ENCODE results near the gene UTS2B.

The UTS2B gene, protein sequence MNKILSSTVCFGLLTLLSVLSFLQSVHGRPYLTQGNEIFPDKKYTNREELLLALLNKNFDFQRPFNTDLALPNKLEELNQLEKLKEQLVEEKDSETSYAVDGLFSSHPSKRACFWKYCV

DNA sequence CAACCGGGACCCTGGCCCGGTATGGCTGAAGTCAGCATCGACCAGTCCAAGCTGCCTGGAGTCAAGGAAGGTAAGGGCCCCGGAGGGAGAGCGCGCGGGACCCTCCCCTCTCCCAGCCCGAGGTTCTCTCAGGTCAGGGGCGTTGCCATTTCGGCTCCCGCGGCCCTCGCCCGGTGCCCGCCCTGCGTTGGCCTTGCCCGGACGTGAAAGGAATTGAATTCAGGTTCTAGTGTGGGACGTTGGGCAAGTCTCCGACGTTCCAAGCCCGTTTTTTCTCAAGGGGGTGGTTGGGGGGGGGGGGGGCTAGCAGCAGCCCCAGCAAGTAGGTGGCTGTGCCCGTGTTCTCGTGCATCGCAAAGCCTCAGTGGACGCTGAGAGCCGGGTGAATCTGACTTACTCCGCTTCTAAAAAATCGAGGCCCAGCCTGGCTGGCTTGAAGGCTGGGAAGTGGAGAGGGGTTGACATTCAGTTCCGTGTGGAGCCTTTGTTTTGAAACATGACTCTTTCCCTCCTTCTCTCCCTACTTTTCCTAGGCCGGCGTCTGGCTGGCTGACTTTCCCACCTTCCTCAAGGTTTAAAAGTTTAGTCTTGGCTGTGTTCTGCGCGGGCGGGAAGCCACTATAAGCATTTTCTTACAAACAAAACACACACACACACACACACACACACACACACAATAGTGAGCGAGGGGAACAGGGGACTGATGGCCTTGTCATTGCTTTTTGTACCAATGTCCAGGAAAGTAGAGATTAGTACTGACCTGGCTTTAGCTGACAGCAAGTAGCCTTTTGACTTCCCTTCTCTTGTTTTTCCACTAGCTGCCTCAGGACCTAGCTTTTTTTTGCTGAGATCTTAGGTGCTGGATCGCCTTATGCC lies at the start of gene UTS2B:
UTS2B (minus strand) TSS at position 873 of the 876 bp plus-strand sequence. CDS start 48,337 bp downstream, outside the sequence.
- peak; percentile 21 for DNase-seq (ENCODE audit: low spot score)

DNA sequence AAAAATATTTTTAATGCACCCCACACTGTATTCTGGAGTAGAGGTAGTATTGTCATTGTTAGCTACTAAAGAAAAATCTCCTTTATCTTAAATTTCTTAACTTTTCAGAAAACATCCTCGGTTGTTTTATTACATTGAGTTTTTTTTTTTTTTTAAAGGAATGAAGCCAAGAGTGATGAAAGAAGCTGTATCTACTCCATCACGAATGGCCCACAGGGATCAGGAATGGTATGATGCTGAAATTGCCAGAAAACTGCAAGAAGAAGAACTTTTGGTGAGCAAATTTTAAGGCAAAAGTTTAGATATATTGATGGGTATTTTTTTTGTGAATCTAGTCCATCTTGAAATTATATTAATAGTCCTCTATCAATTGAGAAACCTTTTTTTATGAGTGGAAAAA lies 49.7 kb upstream of the UTS2B start:
- DNase-seq (ENCODE audit: low spot score), result no peak

DNA sequence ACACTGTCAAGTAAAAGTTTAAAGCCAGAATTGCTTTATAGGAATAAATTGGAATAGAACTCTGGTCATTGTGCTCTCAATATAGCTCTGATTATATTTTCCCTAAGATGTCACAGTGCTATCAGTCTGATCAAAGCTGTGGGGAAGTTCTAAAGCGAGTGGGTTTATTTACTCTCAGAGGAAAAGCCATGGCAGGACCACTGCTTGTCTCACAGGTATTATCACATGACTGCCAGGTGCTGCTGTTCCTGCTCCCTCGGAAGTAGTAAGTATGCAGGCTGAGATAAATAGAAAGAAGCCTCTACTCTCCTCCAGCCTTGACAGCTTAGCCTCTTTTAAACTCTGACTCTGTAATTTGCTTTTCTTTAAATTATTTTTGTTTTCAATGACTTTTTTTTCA lies 49.1 kb upstream of the UTS2B start:
- no peak for DNase-seq (ENCODE audit: low spot score)

DNA sequence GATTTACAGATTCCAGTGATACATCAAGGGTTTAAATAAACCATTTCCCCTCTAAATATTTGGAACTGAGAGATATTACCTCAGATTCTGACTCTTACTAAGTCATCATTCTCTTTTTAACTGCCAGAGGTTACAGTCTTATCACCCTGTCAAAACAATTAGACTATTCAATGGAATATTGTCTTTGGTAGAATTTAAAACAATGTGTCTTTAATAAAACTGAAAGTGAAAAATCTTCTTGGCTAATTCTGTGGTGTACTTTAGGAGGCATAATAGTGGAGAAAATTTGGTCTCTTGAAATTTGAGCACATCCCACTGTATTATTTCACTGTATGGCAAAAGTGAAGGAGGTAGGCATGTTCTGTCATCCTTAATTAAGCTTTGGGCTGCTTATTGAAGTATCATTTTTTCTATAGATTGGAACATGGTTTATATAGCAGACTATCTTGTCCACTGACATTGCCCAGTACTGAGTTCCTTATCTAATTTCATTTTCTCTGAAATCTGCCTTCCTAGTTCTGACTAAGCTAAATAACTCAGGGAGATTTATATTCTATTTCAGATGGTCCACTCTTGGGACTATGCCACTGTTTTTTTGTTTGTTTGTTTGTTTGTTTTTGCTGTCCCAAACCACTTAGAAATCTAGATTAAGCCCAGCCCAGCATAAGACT lies 48.0 kb upstream of the UTS2B start:
- DNase-seq (ENCODE audit: low spot score), result peak; percentile 45

DNA sequence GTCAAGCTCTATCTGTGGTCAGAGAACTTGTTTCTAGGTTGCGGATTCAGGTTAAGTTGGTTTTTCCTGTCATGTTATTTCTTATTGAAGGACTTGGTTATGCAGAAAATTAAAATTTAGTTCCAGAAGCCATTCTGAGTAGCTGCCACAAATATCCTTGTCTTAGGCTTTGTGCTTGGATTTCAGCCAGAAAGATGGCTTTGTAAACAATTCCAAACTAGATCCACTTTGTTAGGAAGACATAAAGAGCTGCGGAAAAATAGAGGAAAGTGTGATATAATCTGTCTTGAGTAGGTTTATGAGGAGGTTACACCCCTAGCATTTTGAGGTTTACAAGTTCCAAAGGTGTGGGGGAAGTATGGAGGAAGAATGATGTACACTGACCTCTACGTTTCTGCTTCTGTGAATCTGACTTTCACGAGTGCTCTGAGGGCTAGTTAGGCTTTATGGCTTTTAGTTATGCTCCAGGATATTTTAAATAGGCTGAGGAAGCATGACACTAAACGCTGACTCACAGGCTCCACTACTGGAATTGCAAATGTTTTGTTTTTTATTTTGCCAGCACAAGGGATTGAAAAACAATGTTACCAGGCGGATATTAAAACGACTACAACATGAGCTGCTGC lies 46.3 kb upstream of the UTS2B start:
- peak; percentile 77 for DNase-seq (ENCODE audit: low spot score)

DNA sequence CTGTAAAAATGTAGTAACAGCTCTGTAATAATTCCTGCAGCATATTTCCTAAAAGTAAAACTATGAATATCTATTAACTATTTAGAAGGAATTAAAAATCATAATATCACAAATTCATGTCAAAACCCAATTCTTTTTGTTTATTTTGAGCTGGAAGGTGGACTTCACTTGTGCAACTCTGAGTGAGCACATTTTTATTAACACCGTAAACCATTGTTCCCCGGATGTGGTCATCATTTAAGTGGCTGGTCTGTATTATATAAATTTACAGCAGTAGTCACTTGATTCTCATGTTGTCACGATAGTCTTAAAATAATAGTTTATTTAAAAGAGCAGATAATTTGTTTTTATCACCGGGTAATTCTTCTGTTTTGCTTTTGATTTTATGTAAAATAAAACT lies 43.0 kb upstream of the UTS2B start:
- DNase-seq (ENCODE audit: low spot score), result no peak

DNA sequence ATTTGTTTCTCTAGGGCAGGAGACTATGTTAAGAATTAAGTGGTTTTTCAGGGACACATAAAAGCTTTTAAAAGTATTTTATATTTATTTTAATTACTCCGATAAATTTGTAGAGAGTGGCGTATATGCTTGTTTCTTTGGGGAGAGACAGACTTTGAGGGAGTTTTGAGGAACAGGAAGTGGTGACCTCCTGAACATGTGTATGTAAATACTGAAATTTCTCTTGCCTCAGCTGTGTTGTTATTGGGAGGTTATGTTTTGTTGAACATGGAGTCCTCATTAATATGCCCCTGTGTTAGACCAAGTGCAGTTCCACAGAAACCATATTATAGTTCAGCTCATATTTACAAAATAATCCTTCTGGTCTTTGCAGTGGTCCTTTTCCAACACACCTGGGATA lies 41.8 kb upstream of the UTS2B start:
- DNase-seq (ENCODE audit: low spot score), result no peak

DNA sequence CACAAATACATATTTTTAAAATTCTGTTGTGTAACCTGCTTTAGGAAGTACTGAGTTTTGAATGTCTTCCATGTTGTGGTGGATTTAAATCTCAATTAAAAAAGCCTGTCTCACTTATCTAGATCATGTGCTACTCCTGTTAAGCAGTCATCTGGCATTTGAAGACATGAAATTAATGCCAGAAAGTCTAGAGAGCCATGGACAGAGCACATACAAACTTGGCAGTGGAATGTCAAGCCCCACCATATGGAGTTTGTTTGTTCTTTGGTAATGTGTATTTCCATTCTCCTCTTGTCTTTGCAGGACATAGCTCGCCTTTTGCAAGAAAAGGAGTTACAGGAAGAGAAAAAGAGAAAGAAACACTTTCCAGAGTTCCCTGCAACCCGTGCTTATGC lies 39.3 kb upstream of the UTS2B start:
- DNase-seq (ENCODE audit: low spot score), result peak; percentile 20

DNA sequence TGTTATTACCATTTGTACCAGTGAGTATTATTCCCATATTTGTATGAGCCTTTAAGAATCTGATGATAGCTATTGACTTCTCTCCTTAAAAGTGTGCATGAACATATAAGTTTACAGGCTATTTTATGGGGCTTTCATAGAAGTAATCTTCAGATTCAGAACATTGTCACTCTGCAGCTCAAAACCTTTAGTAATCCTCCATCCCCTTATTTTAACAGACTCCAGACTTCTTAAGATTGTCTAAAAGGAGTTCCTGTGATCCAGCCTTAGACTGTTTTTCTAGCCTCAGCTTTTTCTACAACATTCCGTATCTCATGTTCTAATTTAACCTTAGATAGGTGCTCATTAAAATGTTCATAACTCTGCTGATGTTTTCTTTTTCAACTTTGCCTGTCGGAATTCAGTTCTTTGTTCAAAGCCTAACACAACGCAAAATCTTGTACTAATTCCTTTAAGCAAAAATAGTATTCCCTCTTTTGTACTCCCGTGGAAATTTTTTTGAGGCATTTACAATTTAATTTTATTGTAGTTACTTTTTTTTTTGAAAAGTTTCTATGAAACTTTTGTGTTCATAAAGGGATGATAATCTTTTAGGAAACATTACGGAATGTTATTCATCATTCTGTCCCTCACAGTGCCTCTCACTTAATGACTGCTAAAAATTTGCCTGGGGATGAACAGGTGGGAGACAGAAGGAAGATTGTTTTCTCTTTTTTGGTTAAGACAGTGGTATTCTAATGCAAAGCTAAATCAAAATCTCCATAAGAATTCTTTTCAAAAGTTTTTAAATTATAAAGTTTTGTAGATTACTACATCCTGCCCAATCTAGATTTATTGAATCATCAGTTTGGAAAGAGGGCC lies 38.7 kb upstream of the UTS2B start:
- peak; percentile 50 for DNase-seq (ENCODE audit: low spot score)

DNA sequence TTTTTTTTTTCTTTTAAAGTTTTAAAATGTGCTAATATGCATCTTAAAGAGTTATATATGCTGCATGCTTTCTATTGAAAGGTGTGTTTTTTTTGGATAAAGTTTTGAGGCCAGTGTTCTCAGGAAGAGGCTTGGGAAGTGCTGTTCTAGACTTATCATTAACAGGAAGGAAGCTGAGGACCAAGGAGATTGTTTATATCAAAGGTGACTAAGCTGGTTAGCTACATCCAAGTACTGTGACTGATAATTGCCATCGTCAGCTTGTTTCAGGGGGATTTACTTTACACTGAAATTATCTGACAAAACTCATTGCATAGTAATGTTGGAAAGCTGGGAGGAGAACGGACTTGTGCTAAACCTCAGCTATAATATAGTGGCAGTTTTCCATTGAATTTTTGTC lies 36.3 kb upstream of the UTS2B start:
- no peak for DNase-seq (ENCODE audit: low spot score)

DNA sequence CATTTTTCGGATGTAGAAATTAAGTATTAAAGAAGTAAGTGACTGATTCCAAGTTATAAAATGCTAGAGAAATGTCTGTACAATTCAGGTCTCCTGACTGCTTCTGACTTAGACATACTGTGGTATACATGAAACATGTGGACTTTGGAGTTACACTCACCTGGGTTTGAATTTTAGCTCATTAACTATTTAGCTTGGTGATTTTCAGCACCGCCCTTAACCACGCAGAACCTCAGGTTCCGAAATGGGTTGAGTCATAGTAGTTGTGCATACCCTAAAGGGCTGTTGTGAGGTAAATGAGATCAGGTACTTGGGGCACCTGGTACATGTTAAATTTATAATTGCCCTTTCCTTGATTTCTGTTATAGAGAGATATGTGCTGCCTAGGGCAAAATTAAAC lies 32.9 kb upstream of the UTS2B start:
- no peak for DNase-seq (ENCODE audit: low spot score)

DNA sequence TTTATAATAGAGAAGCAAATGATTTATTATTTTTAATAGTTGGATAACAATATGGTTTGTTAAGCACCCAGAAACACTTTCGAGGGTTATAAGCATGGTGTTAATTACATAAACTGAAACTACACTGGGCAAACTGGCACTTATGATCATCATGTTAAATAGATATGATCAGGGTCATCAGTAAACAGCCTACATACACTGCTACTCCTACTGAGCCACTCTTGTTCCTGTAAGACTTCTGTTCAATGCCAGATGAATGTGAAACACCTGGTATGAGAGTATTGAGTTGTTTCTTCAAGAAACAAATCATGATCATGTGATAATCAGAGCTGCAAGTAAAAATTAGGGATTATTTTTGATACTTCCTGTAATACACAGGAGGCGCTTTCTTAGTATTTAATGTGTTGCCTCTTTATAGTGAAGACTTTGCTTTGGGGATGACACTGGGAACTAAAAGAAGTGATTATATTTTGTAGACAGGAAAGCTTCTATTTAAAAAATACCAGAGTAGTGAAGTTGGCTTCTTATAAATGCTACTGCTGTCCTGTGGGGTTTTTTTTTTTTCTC lies 32.3 kb upstream of the UTS2B start:
- DNase-seq (ENCODE audit: low spot score), result peak; percentile 89

DNA sequence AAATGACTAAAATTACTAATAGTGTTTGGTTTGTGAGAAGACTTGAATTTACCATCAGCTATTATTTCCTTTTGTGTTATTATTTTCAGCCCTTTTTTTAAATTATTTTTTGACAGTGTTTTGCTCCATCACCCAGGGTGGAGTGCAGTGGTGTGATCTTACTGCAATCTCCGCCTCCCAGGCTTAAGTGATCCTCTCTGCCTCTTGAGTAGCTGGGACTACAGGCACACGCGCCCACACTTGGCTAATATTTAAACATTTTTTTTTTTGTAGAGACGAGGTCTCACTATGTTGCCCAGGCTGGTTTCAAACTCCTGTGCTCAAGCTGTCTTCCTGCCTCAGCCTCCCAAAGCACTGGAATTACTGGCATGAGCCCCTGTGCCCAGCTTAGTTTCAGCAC lies 31.7 kb upstream of the UTS2B start:
- no peak for DNase-seq (ENCODE audit: low spot score)

DNA sequence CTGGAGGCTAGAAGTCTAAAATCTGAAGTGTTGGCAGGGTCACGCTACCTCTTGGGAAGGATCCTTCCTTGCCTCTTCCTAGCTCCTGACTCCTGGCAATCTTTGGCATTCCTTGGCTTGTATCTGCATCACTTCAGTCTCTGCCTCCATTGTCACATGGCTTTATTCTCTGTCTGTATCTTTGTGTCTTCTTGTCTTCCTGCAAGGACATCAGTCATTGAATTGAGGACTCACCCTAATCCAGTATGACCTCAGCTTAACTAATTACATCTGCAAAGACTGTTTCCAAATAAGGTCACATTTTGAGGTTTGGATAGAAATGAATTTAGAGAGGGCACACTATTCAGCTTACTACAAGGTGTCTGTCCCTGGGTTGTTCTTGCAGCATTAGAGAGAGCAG lies 31.1 kb upstream of the UTS2B start:
- DNase-seq (ENCODE audit: low spot score), result no peak

DNA sequence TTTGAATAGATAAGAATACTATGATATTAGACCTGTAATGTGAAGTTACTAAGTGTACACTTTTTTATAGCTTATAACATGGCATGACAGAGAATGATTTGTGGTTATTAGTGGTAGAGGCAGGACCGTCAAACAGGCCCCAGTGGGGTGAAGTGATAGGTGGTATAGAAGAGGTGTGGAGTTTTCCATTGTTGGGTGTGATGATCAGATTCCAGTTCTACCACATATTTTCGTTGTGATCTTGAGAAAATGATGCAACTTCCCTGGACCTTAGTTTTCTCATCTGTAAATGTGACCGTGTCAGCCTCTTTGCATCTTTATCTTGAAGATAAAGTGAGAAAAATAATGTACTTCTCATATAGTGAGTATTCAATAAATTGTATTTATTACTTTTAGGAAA lies 30.3 kb upstream of the UTS2B start:
- DNase-seq (ENCODE audit: low spot score), result no peak

DNA sequence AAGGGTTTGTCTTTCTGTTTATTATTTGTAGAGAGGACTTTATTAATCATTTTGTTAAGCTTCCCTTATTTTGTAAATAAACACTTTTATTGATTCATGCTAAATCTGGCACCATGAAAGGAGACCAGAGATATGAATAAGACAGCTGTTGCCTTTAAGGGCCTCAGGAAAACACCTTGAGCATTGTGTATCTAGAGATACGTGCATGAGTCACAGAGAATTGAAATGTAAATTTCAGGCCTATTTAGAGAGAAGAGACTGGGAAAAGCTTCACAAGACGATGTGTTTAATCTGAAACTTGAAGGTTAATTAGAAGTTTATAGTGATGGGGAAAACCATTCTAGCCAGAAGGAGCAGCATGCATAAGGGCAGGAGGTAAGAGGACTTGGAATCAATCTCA lies 28.6 kb upstream of the UTS2B start:
- no peak for DNase-seq (ENCODE audit: low spot score)

DNA sequence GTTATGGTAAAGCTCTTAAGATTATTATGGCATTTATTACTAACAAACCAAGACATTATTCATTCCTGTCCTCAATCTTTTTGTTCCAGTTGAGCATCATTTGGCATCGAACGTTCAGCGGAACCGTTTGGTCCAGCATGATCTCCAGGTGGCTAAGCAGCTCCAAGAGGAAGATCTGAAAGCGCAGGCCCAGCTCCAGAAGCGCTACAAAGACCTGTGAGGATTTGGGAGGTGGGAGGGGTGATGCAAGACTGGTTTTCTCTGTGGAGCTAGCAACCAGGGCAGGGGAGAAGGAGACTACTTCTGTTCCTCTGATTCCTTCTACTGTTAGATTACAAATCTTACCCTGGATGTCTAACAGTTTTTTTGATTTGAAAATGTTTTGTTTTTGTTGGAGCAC lies 27.6 kb upstream of the UTS2B start:
- no peak for DNase-seq (ENCODE audit: low spot score)

DNA sequence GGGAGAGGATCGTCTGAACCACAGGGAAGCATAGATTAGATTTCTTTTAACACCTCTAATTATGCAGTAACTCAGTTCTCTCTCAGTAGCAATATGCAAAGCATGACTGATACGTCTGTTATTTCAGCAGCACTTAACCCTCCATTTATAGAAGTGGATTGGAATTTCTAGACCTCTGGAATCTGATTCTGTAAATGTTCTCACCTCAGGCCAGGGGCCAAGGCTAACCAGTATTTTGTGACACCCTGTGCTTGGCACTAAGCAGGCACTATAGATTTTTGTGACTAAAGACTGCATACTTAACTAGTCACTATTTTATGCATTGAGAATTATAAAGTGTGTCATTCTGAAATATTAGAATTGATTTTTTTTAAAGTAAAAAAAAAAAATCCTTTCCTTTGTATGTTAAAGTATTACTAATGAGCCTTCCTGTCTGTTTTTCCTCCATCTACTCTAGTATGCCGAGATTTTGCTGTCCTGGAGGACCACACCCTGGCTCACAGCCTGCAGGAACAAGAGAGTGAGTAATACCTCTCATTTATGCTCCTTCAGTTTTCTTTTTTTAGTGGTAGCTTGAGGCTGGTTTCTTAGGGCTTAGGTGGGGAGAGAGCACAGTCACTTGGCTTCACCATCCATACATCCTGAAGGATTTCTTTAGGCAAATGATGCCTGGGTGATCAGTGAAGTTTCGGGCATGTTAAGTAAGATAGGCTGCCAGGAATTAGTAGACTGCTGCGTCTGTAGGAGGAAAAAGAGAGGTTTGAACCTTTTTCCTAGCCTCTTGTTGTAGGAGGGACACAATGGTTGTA lies 26.5 kb upstream of the UTS2B start:
- no peak for DNase-seq (ENCODE audit: low spot score)

DNA sequence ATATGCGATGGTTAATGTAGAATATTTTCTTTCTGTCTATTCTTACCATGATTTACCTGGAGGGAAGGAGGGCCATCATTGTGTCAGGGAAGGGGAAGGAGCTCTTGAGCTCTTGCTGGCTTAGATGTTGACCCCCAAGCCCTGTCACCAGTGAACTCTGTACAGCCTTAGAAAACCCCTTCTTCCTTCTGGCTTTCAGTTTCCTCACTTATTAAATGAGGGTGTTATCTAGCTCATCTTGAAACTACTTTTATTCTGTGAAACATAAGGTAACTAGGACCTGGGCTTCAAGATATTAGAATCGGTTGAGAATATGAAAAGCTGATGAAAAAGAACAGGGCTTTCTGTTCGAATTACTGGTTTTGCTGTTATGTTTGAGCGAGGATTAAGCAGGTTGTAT lies 25.1 kb upstream of the UTS2B start:
- no peak for DNase-seq (ENCODE audit: low spot score)

DNA sequence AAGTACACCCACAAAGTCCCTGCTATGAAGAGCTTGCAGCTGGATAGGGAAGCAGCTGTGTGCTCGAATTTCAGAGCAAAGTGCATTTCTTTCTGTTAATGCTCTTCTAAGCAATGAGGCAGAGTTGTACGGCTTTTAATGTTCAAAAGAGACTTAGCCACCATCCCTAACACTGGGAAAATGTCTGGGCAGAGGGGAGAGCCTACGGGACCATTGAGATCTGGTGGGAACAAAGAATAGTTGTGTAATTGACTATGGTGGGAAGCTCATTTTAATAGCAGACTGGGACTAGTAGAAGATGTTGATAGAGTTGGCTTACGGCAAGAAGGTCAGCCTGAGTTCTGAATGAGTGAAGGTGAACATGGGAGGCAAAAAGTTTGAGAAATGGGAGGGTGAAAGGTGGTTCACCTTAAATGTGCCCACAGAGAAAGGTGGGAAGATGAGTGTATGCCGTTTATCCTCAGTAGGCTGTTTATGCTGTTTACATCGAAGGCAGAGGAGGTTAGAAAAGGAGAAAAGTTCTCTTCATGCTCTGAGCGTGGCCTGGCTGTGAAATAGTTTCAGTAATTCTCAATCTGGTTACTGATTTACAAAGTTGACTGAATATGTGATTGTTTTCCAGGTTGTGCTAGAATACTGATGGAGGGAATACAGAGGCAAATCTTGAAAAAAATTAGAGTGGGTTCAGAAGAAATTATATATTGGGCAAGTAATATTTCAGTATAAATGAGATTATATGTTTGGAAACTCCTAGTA lies 22.9 kb upstream of the UTS2B start:
- DNase-seq (ENCODE audit: low spot score), result no peak
